Epithelial cell of proximal tubule (primary cell): Measurements from ENCODE around the gene CASTOR1. TPM values are rescaled to one million over a fixed set of nuclear protein-coding genes. Genes with fewer than 3 reads are reported as not detected.

Experiments
- DNase-seq: peaks from one replicate; pipeline ENCODE4 v3.0.0-alpha.2; 2011; ENCODE audit warnings: low read depth
- H3K4me3 ChIP-seq: 2 replicates; pipeline ENCODE4 v1.5.1; 2011; ENCODE audit warnings: low read depth, mild to moderate bottlenecking, low read length
- CTCF ChIP-seq: conservative IDR thresholded peaks from 2 replicates; pipeline ENCODE4 v1.5.1; 2012; ENCODE audit warnings: low read depth, mild to moderate bottlenecking, low read length
- total RNA-seq: library from RNA; depleted of rRNA; stranded (reverse); fragments of >200 nt; gene quantifications from 2 replicates; pipeline ENCODE4 v1.2.3, GENCODE V29; 2015

The CASTOR1 gene
- total RNA-seq, 1 donor from 2014 or later: 14.3 TPM

GRCh38 chr22:30306627-30307011 is 17.3 kb upstream of the CASTOR1 start:
- DNase-seq: no peak
- no peak overlapping the region for H3K4me3 ChIP-seq
- no peak for TF ChIP-seq CTCF

- TF ChIP-seq CTCF: no peak
- no peak for DNase-seq
- no peak overlapping the region for H3K4me3 ChIP-seq
These were observed 16.8 kb upstream of the CASTOR1 start for GRCh38 chr22:30305906-30306626.

- no peak for TF ChIP-seq CTCF
- no peak overlapping the region for H3K4me3 ChIP-seq
- no peak for DNase-seq
These were observed 16.2 kb upstream of the CASTOR1 start for GRCh38 chr22:30305519-30305905.

- H3K4me3 ChIP-seq: no peak overlapping the region
- no peak for TF ChIP-seq CTCF
- no peak for DNase-seq
These were observed 15.4 kb upstream of the CASTOR1 start for GRCh38 chr22:30304495-30305244.

- no peak for DNase-seq
- no peak overlapping the region for H3K4me3 ChIP-seq
- no peak for TF ChIP-seq CTCF
These were observed 13.5 kb upstream of the CASTOR1 start for GRCh38 chr22:30302810-30303138.

- DNase-seq: no peak
- no peak for TF ChIP-seq CTCF
- no peak overlapping the region for H3K4me3 ChIP-seq
These were observed 12.9 kb upstream of the CASTOR1 start for GRCh38 chr22:30301995-30302809.
